COLO668 (cell line): Measurements from ENCODE around the gene PDE4DIP.
"Not testable (repeated sequence)": the region's sequence is repeated elsewhere in the genome, so short reads cannot be mapped to it uniquely, and the experiment has no call there.

Experiments
- DNase-seq: peaks from one replicate; lab custom pipeline; 2025; ENCODE audit not compliant: unreplicated experiment; lab: John Stamatoyannopoulos, UW

Gene PDE4DIP

DNA sequence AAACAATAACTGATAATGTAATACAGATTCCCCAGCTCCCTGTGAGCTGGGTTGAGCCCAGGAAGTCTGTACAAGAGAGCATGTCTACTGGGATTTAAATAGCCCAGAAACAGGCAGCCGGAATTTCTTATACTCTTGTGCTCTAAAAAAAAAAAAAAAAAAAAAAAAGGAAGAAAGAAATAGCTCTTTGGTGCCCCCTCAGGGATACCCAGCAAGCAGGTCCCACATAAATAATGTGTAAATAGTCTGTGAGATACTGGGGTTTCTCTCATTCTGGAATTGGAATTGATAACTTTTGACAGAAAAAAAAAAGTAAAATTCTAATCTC is 25.4 kb downstream of the PDE4DIP start:
- not testable (repeated sequence) for DNase-seq

DNA sequence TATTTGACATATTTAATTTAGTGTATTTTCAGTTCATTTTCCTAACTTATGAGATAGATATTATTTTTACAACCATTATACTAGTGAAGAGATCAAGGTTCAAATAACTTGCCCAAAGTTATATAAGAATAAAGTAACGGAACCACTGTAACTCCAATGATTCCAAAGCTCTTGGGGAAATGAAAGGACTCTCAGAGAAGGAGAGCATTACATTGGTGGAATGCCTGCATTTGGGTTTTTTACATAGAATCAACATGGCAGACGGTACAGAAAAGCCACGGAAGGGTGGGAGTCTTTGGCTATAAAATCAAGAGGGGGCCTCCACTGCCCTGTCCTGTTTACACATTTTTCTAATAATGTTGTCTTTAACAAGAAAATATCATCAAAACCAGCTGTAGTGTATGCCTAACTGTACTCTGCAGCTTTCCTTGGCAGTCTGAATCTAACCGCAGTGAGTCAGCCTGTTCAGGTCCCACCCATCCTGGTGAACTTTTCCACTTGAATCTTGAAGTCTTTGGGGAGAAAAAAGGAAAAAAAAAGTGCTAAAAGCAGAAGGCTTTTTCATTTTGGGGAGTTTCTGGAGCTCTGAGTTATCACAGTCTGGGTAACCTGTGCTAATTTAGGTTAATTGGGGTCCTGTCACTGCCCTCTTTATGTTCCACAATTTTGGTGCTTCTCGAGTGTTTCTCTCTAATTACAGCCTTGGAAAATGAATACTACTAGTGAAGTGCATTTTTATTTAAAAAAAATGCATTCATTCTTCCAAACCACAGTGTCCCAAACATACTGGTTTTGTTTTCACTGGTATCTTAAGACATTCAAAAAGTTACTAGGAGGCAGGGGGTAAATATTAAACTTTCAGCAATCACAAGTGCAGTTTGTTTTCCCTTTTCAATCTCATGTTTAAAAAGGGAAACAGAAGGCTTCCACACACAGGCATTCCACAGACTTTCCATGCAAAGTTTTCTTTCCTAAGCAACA is 30.5 kb downstream of the PDE4DIP start:
- not testable (repeated sequence) for DNase-seq

DNA sequence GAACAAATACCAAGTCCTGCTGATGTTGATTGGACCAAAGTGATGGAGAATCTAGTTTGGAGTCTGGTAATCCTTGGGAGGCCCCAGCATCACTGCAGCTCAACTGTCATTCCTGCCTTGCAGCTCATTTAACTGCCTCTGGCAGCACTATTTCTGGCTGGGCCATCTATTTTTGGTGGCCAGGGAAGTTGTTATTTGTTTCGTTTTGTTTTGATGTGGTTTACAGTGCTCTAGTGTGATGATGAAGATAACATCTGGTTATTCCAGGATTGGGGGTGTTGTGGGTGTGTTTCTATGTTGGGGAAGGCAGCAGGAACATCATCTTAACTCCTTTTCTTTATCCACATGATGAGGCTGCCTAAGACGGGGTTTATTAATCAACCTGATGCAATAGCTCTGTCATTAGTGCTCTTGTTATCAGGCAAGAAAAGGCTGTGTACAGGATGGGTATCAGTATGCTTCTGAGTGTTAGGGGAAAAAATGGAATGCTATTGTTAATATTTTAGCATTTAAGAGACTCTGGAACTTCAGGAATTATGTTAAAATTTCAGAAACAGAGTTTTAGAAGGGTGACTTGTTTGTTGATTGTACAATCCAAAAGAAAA is 35.7 kb downstream of the PDE4DIP start:
- not testable (repeated sequence) for DNase-seq

DNA sequence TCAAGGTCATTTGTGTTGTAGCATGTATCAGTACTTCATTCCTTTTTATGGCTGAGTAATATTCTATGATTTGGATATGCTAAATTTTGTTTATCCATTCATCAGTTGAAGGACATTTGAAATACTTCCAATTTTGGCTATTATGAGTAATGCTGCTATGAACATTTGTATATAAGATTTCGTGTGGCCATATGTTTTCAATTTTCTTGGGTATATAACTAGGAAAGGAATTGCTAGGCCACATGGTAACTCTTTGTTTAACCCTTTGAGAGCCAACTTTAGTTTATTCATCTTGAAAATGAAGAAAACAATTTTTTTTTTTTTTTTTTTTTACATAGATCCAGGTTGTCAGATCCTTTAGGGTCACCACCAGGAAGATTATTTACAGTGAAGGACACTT is 37.0 kb downstream of the PDE4DIP start:
- DNase-seq, result not testable (repeated sequence)

DNA sequence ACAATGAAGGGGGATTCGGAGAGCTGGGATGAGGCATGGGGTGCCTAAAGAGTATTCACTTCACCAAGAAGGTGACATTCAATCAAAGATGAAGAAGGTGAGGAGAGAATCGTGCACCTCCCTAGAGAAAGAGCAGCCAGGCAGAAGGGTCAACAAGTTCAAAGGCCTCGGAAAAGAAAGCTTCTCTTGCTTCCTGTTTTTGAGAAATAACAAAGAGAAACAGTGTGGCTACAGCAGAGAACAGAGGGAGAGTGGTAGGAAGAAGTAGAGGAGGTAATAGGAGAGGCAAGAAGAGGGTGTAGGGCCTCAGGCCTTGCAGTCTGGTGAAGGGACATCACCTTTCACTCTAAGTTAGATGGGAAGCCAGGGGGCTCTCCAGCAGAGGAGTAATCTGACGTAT is 41.0 kb downstream of the PDE4DIP start:
- not testable (repeated sequence) for DNase-seq

DNA sequence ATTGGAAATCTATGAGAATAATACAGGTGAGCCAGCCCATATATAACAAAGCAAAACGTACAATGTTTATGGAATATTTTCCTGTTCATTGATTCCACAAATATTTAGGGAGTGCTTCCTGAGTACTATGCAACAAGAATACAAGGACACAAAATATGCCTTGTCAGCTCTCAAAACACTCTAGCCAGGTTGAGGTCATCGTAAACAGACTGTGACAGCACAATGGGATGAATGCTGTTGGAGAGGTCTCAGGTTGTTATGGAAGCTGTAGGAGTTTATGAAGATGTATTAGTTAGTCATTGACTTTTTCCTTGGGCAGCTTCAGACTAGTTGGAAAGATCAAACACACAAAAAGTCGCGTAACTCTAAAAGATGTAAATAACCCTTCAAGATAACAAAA is 42.1 kb downstream of the PDE4DIP start:
- DNase-seq, result not testable (repeated sequence)

DNA sequence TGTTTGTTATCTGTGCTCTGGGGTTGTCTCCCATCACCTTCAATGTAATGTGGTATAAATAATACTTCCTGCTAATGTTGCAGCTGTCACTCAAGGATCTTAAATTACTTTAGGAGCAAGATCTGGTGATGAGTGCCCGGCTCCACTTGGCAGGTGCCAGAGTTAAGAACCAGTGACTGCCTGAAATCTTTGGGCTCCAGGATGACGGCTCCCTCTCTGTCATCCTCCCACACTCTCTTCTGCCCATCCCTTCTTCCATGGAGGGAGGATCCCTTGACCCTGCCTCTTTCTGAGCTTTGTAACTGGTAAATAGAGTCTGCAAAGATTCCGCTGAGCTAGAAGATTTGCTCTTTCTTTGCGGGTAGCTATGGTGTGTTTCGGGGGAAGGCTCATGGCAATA is 44.4 kb downstream of the PDE4DIP start:
- not testable (repeated sequence) for DNase-seq

DNA sequence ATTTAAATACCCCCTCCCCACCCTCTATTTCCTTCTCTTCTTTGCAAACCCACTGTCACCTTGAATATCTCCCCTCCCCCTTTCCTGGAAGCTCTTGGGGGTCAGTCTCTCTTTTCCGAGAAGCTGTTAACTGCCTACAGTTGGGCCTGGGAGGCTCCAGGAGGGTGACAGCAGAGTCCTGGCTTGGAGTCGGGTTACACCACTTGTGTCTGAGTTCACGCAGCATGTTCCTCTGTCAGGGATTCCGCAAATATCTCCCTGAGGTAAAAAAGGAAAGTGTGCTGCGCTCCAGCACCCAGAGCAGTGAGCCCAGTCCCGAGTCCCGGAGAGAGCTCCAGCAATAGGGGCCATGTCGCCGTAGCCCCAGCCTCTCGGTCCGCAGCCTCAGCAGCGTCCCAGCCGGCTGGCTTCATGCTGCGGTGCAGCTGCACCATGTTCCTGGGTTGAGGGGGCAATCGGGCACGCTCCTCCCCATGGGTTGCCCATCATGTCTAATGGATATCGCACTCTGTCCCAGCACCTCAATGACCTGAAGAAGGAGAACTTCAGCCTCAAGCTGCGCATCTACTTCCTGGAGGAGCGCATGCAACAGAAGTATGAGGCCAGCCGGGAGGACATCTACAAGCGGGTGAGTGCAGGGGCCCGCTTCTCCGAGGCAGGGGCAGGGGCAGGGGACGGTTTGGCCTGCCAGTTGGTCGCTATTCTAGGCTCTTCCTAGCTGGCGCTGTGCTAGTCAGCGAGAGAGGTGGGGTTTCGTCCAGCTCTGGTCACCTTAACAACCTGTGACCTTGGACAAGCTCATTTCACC is 45.2 kb downstream of the PDE4DIP start:
- DNase-seq, result not testable (repeated sequence)

DNA sequence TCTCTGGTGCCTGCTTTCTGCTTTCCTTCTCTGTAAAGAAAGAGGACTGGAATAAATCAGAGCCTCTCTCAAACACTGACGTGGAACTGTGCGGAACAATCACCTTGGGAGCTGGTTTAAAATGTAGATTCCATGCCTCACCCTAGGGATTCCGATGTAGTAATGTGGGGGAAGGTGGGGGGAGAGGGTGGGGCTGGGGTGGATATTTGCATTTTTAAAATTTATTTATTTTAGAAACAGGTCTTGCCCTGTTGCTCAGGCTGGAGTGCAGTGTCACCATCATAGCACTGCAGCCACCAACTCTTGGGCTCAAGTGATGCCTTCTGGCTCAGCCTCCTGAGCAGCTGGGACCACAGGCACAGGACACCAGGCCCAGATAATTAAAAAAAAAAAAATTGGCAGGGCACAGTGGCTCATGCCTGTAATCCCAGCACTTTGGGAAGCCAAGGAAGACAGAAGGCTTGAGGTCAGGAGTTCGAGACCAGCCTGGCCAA is 45.9 kb downstream of the PDE4DIP start:
- DNase-seq, result not testable (repeated sequence)

DNA sequence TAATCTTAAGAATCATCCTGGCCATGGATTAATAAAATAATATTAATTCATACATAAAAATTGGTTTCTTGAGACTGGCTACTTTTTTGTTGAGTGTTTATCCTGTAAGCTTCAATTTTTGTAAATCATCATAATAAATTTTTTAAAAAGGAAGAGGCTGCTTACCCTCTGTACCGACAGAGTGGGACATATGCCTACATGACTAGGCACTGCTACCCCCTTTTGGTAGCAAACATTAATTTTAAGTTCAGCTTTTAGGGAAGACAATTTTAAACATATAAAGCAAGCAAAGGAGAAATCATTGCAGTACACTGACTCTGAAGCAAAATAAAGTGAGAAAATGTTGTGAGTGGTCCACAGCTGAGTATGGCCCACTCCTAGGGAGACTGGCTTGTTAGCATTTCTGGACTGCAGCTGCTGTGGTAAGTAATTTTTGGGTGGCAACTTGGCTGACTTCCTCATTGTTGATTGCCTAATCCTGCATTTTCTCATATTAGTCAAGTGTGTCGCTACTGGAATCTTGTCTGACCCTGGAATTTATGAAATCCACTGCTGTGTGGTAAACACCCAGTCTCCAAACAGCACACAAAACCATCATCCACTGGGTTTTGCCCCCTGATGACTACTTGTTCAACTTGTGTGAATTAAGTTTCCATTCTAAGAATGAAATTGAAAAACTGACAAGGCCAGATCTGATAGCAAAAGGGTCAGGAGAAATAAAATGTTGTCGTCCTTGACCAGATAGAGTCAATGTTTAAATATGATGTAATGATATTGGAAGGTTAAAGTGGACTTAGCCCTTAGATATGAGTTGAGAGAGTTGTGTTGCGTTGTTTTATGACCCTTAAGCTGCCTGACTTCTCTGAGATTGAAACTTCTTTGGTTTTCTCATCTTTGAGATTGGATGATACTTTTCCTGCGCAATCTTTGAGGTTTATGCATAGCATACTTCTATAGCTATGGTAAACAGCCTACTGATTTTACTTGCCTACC is 50.4 kb downstream of the PDE4DIP start:
- DNase-seq, result not testable (repeated sequence)

DNA sequence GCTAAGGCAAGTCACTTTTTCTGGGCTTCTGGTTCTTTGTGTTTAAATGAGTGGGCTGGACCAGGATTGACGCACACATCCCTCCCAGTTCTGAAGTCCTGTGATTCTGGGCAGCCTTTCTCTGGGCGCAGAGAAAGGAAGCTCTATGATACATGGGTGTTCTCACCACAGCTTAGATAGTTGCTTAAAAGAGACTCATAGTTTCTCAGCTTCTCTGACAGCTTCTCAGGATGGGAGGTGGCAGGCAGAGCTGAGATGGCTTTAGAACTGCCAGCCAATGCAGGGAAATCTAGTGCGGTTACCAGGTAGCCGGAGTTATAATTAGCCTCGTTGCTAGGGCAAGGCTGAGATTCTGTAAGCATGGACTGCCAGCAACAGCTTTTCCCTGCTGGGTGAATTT is 55.8 kb downstream of the PDE4DIP start:
- not testable (repeated sequence) for DNase-seq

DNA sequence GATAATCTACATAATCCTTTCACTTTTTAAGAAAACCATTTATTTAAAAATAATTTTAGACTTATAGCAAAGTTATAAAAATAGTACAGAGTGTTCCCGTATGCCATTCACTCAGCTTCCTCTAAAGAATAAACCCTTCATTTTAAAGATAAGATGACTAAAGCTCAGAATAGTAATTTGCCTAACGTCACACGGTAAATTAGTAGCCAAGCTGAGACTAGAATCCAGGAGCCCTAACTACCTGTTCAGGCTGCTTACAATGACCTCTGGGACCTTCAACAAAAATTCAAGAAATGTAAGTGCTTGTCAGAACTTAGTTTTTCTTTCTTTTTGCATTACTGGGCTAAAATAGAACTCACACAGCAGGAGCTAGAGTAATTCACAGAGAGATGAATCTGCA is 56.5 kb downstream of the PDE4DIP start:
- not testable (repeated sequence) for DNase-seq

DNA sequence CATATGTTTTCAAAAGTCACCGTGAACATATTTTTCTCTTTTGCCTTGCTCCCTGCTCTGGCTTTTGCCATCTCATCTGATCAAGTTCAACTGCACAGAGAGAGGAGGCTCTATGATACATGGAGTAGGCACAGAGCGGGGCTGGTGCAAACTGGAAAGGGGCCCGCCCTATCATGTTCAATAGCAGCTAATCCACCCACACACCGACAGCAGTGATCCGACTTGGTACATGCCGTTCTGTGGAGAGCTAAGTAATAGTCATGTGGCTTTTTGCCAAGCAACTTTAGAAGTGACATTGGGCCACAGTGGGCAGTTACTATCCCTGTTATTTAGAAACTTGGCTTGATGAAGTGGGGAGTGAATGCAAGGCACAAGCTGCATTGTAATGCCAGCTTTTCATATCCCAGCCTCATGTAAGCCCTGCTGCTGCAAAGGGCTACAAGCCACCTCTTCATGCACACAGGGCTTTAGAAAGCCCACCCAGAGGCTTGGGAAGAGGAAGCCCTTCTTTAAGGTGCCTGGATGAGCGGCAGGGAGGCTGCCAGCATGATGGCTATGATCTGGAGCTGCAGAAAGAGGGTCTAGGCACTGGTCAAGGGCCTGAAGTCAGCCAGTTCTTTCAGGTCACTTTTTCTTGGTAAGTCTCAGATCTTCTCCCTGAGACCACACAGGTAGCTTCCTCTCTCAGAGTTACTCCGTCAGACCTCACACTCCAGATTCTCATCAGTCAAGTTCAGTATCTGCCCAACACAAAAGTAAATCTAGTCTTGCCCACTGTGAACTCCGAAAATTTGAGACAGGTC is 57.1 kb downstream of the PDE4DIP start:
- not testable (repeated sequence) for DNase-seq

DNA sequence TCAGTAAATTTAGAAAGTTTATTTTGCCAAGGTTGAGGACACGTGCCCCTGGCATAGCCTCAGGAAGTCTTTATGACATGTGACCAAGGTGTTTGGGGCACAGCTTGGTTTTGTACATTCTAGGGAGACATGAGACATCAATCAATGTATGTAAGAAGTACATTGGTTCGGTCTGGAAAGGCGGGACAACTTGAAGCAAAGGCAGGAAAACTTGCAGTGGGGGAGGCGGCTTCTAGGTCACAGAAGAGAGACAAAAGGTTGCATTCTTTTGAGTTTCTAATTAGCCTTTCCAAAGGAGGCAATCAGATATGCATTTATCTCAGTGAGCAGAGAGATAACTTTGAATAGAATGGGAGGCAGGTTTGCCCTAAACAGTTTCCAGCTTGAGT is 57.7 kb downstream of the PDE4DIP start:
- not testable (repeated sequence) for DNase-seq

DNA sequence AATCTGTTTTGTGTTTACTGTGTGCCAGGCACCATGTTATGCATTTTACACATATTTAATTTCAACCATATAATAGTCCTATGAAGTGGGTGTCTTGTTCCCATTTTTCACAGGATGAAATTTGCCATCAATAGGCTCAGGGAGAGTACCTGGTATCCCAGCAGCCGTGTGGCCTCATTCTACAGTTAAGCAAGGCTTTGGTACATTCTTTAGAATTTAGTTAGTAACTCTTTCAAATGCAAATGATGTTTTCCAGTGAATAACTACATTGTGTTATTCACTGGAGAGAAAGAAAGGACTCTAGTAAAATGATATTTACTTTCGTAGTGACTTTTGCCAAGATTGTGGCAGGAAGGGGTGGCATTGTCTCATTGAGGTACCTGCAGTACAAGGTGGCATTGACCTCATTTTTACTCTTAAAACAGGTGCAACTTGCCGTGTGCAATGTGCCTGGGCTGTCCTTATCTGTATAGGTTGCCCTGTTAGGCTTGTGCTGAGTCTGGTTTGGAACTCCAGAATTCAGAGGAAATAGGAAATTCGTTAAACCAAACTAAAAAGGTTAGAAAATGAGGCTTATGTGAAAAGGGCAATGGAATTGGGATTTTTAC is 65.1 kb downstream of the PDE4DIP start:
- DNase-seq, result not testable (repeated sequence)

DNA sequence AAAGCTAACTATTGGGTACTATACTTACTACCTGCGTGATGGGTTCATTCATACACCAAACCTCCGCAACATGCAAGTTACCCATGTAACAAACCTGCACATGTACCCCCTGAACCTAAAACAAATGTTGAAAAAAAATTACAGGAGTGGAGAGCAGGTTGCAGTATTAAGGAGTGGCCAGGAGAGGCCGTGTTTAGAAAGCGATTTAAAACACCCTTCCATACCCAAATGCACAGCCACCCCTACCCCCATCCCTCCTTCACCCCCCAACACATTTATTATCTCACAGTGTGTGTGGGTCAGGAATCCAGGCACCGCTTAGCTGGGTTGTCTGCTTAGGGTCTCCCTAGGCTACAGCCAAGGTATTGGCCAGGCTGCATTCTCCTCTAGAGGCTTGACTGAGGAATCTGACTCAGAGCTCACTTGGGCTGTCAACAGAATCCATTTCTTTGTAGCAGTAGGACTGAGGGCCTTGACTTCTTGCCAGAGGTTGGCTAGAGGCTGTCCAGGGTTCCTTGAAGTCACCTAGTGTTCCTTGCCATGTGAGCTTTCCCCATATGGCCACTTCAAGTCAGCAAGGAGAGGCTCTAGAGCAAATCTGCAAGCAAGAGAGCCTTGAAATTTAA is 67.2 kb downstream of the PDE4DIP start:
- DNase-seq, result not testable (repeated sequence)

DNA sequence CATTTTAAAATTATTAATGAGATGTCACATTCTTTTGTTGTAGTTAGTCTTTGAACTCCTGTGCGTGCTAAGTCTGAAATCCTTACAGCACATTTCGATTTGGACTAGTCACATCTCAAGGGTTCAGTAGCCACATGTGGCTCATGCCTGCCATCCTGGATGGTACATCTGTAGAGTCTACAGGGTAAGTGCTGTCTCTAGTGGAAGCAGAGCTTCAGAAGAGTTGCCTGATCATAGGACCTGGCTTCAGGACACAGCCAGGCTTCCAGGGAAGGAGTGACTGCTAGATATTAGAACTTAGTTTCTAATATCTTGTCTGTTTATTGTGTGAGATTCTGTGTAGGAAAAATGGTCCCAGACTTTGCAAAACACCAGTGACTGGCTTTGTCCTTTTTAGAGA is 72.0 kb downstream of the PDE4DIP start:
- DNase-seq, result not testable (repeated sequence)

DNA sequence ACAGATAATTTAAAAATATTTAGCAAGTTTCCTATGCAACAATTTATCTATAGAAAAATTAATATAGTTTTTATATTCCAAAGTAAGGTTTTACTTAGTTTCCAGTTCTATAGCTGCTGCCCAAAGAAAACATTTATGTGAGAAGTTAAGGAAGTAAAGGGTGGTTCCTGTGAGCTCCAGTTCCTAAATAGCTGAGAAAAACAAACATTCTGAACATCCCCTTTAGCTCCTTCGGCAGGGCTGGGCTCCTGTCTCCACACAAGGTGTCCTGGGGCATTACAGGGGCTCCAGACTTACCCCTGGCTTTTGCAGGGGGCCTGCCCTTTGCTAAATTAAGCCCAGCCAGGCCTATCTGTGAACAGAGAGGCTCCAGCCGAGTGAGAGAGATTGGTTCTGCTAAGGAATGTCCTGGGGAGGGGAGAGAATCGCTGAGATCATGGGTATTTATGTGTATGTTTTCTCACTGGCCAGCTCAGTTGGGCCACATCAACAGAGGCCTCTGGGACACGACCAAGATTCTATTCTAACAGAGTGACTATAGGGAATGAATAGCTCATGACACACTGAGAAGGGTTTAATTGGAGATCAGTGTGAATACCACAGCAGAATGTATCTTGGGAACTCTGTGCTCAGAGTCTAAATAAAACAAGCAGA is 72.6 kb downstream of the PDE4DIP start:
- not testable (repeated sequence) for DNase-seq
